Gastrocnemius medialis (tissue), 4 donors: ENCODE results near the gene GFER. TPM values are rescaled to one million over a fixed set of nuclear protein-coding genes. Genes with fewer than 3 reads are reported as not detected.
A peak's percentile ranks its signal among the peaks of the same experiment; 100 is the strongest.

Source experiments
- ATAC-seq, 2 donors: fragments of 150-250 bp; one replicate each; pipeline ENCODE4 v1.9.1; 2016
- DNase-seq, 2 donors: peaks; one replicate each; pipeline ENCODE4 v3.0.0-alpha.2; 2019
- H3K27ac ChIP-seq, 4 donors: fragments of 200-600 bp; sonication (generic); 1 replicate in 1 of 4; 2 replicates in 3 of 4; pipeline ENCODE4 v1.5.1; 2016 to 2018; ENCODE audit warnings: mild to moderate bottlenecking in 2 of 4, moderate library complexity in 1 of 4
- H3K27me3 ChIP-seq, 3 donors: fragments of 200-600 bp; sonication (generic) in 2 of 3; 1 replicate in 1 of 3; 2 replicates in 2 of 3; pipeline versions ENCODE4 v1.5.1 to v1.6.0; 2016 to 2019; ENCODE audit warnings: mild to moderate bottlenecking in 1 of 3, moderate library complexity in 1 of 3
- H3K36me3 ChIP-seq, 2 donors: fragments of 200-600 bp; sonication (generic) in 1 of 2; one replicate each; pipeline ENCODE4 v1.5.1; 2017 to 2018
- H3K4me1 ChIP-seq, 2 donors: fragments of 200-600 bp; sonication (generic) in 1 of 2; one replicate each; pipeline ENCODE4 v1.5.1; 2016 to 2017; ENCODE audit warnings: mild to moderate bottlenecking in 2 of 2
- H3K4me3 ChIP-seq, 4 donors: fragments of 200-600 bp; sonication (generic) in 3 of 4; 1 replicate in 1 of 4; 2 replicates in 3 of 4; pipeline ENCODE4 v1.5.1; 2016 to 2019; ENCODE audit warnings: mild to moderate bottlenecking in 2 of 4
- H3K9me3 ChIP-seq, 3 donors: fragments of 200-600 bp; sonication (generic) in 2 of 3; 1 replicate in 1 of 3; 2 replicates in 2 of 3; pipeline ENCODE4 v1.5.1; 2016 to 2019
- CTCF ChIP-seq, 5 experiments: fragments of 450-650 bp in 3 of 5; fragments of 200-600 bp in 2 of 5; sonication (generic) in 2 of 5; IDR thresholded peaks in 4 of 5; conservative IDR thresholded peaks in 1 of 5; 1 replicate in 4 of 5; 2 replicates in 1 of 5; pipeline ENCODE4 v1.5.1; 2016 to 2019; ENCODE audit warnings: antibody characterized with exemption in 5 of 5, mild to moderate bottlenecking in 3 of 5, moderate library complexity in 3 of 5
- POLR2A ChIP-seq, 2 donors: fragments of 450-650 bp; IDR thresholded peaks; one replicate each; pipeline ENCODE4 v1.6.1; 2017; ENCODE audit warnings: antibody characterized with exemption in 2 of 2, mild to moderate bottlenecking in 2 of 2, moderate library complexity in 2 of 2
- in situ Hi-C, 4 donors: fragments of 200-750 bp; cut with MboI; loops; one replicate each; pipeline versions ENCODE4 v1.15.0 to v1.8.0; 2017; ENCODE audit warnings: low sequenced_read_pairs in 4 of 4
- intact Hi-C: fragments of 100-400 bp; cut with DNase I; formaldehyde crosslinking; loops from one replicate; pipeline ENCODE4 v1.15.1; 2023; ENCODE audit warnings: low total_unique reads
- total RNA-seq, 4 donors: library from RNA; depleted of rRNA; stranded (reverse); fragments of >200 nt; gene quantifications; one replicate each; pipeline versions ENCODE4 v1.1.0 to v1.2.3, GENCODE V29; 2016

The GFER gene
- total RNA-seq, 4 donors from 2014 or later, result 16.3 to 27.0 (median 20.1) TPM

DNA sequence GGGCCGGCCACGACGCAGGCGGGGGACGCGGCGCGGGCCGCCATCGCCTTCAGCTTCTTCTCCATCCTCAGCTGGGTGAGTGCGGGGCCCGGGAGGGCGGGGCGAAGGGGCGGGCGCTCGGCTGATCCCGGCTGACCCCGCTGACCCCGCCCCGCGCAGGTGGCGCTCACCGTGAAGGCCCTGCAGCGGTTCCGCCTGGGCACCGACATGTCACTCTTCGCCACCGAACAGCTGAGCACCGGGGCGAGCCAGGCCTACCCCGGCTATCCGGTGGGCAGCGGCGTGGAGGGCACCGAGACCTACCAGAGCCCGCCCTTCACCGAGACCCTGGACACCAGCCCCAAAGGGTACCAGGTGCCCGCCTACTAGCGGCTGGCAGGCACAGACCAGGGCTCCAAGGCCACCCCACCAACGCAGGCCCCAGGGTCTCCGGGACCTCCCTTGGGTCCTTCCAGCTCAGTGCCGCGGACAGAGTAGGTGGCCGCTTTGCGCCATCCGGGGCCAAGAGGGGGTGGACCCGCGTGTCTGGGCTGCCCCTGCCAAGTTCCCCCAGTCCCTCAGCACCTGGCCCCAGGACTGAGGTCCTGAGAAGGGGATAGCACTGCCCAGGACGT is 8.8 kb downstream of the GFER start:
- no peak for TF ChIP-seq POLR2A (IDR thresholded peaks at IDR 0.05)
- no peak for TF ChIP-seq CTCF (IDR thresholded peaks at IDR 0.05 in 4 of 5, conservative IDR thresholded peaks at IDR 0.05 in 1 of 5)
- intact Hi-C loops (no loop called here), in situ Hi-C loops (no loop called here)
- Histone ChIP-seq H3K4me1 (peaks cover 7 to 16% of the 10 kb centered on the region in 2 donors), H3K27me3 (peaks cover 30 to 38% (median 34%) of the 10 kb centered on the region in 3 donors), H3K27ac (peak overlapping the region in 1 of 4 donors; percentile 36), H3K36me3 (peaks cover 0 to 2% of the 10 kb centered on the region in 2 donors), H3K9me3 (no peaks in the 10 kb centered on the region), H3K4me3 (peak overlapping the region in 2 of 4 donors; percentile 59 to 74)
- no peak for DNase-seq
- peak in 1 of 2 donors; percentile 3 for ATAC-seq

DNA sequence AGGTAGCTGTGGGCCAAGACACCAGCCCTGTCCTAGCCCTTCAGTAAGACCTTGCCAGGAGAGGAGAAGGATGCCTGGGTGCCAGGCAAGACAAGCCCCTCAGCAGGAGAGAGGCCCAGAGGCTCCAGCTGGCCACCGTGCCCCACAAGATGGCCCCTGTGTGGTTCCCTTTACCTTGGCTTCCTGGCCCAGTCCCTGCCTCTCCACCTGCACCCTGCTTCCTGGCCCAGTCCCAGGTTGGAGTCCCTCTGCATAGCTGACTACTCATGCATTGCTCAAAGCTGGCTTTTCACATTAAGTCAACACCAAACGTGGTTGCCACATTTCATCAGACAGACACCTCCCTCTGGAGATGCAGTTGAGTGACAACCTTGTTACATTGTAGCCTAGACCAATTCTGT is 9.7 kb downstream of the GFER start:
- intact Hi-C loops (no loop called here), in situ Hi-C loops (no loop called here)
- ATAC-seq, result no peak
- peaks cover 7 to 16% of the 10 kb centered on the region in 2 donors for H3K4me1 ChIP-seq
- peaks cover 0 to 11% of the 10 kb centered on the region in 2 donors for H3K36me3 ChIP-seq
- TF ChIP-seq CTCF (IDR thresholded peaks at IDR 0.05 in 4 of 5, conservative IDR thresholded peaks at IDR 0.05 in 1 of 5), result no peak
- TF ChIP-seq POLR2A (IDR thresholded peaks at IDR 0.05), result no peak
- H3K27ac ChIP-seq, result no peak overlapping the region
- H3K4me3 ChIP-seq, result no peak overlapping the region
- DNase-seq, result no peak
- H3K9me3 ChIP-seq, result no peaks in the 10 kb centered on the region
- H3K27me3 ChIP-seq, result peaks cover 26 to 32% (median 30%) of the 10 kb centered on the region in 3 donors

DNA sequence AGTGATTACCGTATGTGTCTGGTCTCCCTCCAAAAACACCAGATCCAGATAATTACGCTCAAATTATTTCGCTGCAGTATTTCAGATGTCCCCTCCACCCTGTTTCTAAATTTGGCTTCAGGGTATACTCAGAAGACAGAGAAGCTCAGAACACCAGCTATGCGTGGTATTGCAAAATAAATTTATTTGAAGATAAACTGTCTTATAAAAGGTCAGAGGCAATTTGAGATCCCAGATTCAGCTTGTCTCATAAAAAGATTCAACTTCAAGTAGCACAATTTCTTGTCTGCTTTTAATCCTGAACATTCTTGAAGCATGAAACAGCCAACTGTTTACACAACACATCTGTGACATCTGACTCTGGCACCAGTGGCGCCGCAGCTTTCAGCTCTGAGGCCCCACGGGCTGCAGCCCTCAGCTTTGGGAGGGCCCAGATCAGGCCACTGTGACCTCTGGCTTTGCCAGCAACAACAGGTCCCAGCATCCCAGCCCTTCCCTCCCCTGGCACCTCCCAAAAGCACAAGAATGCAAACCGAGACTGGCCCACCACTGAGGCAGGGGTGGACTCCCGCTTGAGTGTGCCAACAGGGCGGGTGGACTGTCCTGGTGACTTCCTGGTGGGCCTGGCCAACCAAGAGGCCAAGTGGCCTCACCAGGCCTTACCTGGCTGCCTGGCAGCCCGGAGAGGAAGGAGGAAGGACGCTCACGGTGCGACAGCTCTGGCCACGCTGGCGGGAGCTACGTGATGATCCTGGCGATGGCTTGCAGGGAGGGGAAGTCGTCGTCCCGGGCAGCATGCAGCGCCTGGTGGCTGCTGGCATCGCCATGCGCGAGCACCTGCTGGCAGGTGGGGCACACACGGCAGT is 13.7 kb downstream of the GFER start:
- Histone ChIP-seq H3K36me3 (peaks cover 0 to 47% of the 10 kb centered on the region in 2 donors), H3K27me3 (peaks cover 0 to 2% (median 0%) of the 10 kb centered on the region in 3 donors), H3K4me1 (no peaks in the 10 kb centered on the region), H3K4me3 (no peak overlapping the region), H3K27ac (peak overlapping the region in 1 of 4 donors; percentile 54), H3K9me3 (no peaks in the 10 kb centered on the region)
- in situ Hi-C loops (no loop called here), intact Hi-C loops (no loop called here)
- TF ChIP-seq CTCF (IDR thresholded peaks at IDR 0.05 in 4 of 5, conservative IDR thresholded peaks at IDR 0.05 in 1 of 5) (no peak), POLR2A (IDR thresholded peaks at IDR 0.05) (no peak)
- ATAC-seq (peak in 1 of 2 donors; percentile 59), DNase-seq (peak in 1 of 2 donors; percentile 56)

GRCh38 chr16:1998360-1998835 is 14.4 kb downstream of the GFER start:
- H3K9me3 ChIP-seq, result no peaks in the 10 kb centered on the region
- no peak for DNase-seq
- TF ChIP-seq POLR2A (IDR thresholded peaks at IDR 0.05) (no peak), CTCF (IDR thresholded peaks at IDR 0.05 in 4 of 5, conservative IDR thresholded peaks at IDR 0.05 in 1 of 5) (no peak)
- H3K27me3 ChIP-seq, result no peaks in the 10 kb centered on the region
- intact Hi-C loops (no loop called here), in situ Hi-C loops (no loop called here)
- no peak for ATAC-seq
- H3K4me3 ChIP-seq, result no peak overlapping the region
- H3K27ac ChIP-seq, result peak overlapping the region in 1 of 4 donors; percentile 54
- peaks cover 0 to 3% of the 10 kb centered on the region in 2 donors for H3K4me1 ChIP-seq
- peaks cover 0 to 54% of the 10 kb centered on the region in 2 donors for H3K36me3 ChIP-seq
